Muscle of arm (tissue), 14 donors: ENCODE measurements around the gene PPARG. TPM values are rescaled to one million over a fixed set of nuclear protein-coding genes. Genes with fewer than 3 reads are reported as not detected.
"Not testable (repeated sequence)": the region's sequence is repeated elsewhere in the genome, so short reads cannot be mapped to it uniquely, and the experiment has no call there.

Experiments used
- DNase-seq: peaks from one replicate; pipeline ENCODE4 v3.0.0-alpha.2; 2013
- long read RNA-seq, 11 donors: transcript quantifications; one replicate each; lab custom pipeline, GENCODE V29; 2026
- polyA plus RNA-seq, 12 donors: library from polyadenylated mRNA; unstranded; fragments of 120-200 nt; gene quantifications; one replicate each; pipeline ENCODE4 v1.2.1, GENCODE V29; 2013; ENCODE audit not compliant: insufficient read length in 12 of 12

The PPARG gene
- polyA plus RNA-seq, result 10 to 100 TPM in 3 of 12 donors, 1 to 10 TPM in 8, not detected in 1; 2.6 to 20.3 (median 4.5) TPM
- long read RNA-seq, donor 1, transcript PPARG-207 (7 exons, 1,722 nt), result minor isoform, 5 of 39 reads
- long read RNA-seq, donor 1, transcript PPARG-206 (8 exons, 2,006 nt), result major isoform, 13 of 39 reads
- long read RNA-seq, donor 1, transcript PPARG-202 (8 exons, 1,870 nt), result minor isoform, 6 of 39 reads
- long read RNA-seq, donor 1, partial matches to known transcripts, result 12 of 39 reads
- long read RNA-seq, donor 1, other reads (novel, unspliced or antisense), result 0 of 39 reads
- long read RNA-seq, donor 2, result 0 reads
- long read RNA-seq, donor 3, partial matches to known transcripts, result 0 of 2 reads
- long read RNA-seq, donor 3, other reads (novel, unspliced or antisense), result 0 of 2 reads
- long read RNA-seq, donor 4, result 0 reads
- long read RNA-seq, donor 5, partial matches to known transcripts, result 0 of 2 reads
- long read RNA-seq, donor 5, other reads (novel, unspliced or antisense), result 0 of 2 reads
- long read RNA-seq, donor 6, result 0 reads
- long read RNA-seq, donor 7, result 0 reads
- long read RNA-seq, donor 8, partial matches to known transcripts, result 0 of 1 reads
- long read RNA-seq, donor 8, other reads (novel, unspliced or antisense), result 0 of 1 reads
- long read RNA-seq, donor 9, partial matches to known transcripts, result 0 of 3 reads
- long read RNA-seq, donor 9, other reads (novel, unspliced or antisense), result 0 of 3 reads
- long read RNA-seq, donor 10, result 0 reads
- long read RNA-seq, donor 11, result 0 reads

- DNase-seq, result no peak
Measured at GRCh38 chr3:12288182-12289129, at the start of gene PPARG. PPARG (plus strand) TSS chr3:12289070; CDS start chr3:12379712, 90,642 bp downstream.

- DNase-seq, result no peak
Measured at GRCh38 chr3:12239301-12239700, 49.6 kb upstream of the PPARG start.

DNA sequence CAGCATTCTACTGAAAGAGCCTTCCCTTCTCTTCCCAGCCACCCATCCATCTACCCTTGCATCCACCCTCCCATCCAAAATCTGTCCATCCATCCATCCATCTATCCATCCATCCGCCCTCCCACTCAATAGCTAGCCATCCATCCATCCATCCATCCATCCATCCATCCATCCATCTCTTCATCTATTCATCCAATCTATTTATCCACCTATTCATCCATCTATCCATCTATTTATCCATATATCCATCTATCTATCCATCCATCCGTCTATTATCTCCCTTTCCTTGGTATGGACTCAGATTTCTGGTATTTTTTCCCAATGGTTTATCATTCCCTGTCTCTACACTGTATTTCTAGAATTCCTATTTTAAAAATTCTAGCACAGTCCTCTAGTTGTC lies 46.1 kb upstream of the PPARG start:
- no peak for DNase-seq

- no peak for DNase-seq
Measured at GRCh38 chr3:12246497-12247163, 42.2 kb upstream of the PPARG start.

- DNase-seq, result no peak
Measured at GRCh38 chr3:12247411-12247810, 41.5 kb upstream of the PPARG start.

GRCh38 chr3:12249519-12249918 lies 39.4 kb upstream of the PPARG start:
- DNase-seq, result no peak

GRCh38 chr3:12252889-12253288 lies 36.0 kb upstream of the PPARG start:
- DNase-seq, result no peak

DNA sequence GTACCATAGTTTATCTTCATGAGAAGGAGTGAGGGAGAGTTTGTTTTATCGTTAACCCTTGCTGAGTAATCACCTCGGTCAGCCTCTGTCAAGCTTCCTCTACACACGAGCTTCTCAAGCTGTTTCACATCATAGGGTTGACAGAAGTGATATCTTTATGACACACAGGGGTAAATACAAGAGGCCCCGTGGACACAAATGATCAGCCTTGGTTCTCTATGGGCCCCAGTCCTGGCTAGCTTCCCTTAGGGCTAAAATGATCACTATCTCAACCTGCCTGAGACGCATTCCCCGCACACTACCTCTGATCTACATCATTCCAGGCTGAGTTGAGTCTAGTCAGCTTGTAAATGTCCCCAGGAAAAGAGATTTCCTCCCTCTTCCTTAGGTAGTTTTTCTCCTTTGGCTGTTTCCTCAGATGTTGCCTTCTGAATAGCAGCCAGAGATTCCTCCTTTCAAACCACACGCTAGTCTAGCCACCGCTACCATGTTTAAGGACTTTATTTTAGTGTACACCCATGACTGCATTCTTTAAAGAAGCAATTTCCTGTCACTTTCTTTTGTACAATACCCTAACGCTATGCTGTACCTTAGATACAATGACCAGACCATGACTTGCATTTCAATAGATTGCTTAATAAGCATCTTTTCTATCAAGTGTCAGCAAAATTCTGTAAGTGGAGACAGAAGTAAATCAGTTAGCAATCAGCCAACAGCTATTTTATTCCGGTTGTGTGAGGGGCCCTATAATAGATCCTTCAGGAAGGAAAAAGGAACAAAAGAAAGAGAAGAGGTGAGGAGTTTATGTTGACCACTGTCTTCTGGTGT lies 35.1 kb upstream of the PPARG start:
- no peak for DNase-seq

GRCh38 chr3:12255393-12255792 lies 33.5 kb upstream of the PPARG start:
- no peak for DNase-seq

DNA sequence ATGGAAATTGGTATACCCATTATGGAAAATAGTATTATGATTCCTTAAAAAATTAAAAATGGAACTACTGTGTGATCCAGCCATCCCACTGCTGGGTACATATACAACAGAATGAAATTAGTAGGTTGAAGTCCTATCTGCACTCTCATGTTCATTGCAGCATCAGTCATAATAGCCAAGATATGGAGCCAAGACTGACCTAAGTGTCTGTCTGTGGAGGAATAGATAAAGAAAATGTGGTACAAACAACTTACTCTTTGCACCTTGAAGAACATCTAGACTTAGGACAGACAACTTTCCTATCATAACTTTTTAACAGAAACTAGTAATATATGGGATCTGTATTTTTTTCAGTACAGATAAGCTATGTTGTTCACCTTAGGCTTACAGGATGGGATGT lies 30.0 kb upstream of the PPARG start:
- no peak for DNase-seq

- not testable (repeated sequence) for DNase-seq
Measured at GRCh38 chr3:12262173-12262572, 26.7 kb upstream of the PPARG start.

DNA sequence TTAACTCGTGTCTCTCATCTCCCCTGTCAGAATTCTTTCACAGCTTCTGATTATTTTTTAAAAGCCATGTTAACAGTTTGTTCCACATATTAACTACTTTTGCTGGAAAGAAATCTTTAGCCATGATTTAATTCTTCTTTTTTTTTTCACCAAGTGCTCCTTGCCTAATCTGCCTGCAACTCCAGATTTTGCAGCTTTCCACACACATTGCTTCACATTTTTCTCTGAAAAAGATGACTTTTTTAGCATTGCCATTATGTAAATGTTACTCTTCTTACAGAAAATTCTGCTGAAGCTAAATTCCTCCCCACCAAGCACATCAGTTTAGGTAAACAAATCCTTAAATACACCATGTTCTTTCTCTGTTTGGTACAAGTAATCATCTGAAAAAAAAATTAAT lies 23.4 kb upstream of the PPARG start:
- no peak for DNase-seq

GRCh38 chr3:12266038-12266437 lies 22.8 kb upstream of the PPARG start:
- no peak for DNase-seq

GRCh38 chr3:12267376-12268030 lies 21.4 kb upstream of the PPARG start:
- no peak for DNase-seq

DNA sequence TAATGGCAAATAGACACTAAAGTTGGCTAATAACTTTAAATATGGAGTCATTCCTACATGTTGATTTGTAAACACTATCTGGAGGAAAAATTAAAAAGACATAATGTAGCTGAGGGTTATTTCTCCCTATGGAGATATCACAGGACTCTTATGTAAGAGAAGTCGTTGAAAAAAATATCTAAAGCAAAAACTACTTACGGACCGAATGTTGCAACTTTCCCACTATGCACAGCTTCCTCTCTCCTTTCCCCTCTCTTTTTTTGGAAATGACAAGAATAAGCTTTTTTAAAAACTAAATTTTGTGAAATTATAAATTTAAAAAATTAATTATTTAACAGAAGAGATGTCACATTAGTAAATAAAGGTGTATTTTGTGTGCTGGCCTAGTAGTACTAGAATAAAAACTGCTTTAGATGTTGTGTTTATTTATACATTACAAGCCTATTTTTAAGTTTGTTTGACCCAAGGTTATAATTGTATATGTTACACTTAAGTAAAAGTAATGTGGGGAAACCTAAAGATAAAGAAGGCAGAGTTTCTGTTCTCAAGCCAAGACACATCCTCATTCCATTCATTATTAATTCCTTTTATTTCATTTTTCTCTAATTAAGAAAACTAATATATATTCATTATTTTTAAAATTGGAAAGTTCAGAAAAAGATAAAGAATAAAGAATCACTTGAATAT lies 20.7 kb upstream of the PPARG start:
- no peak for DNase-seq

DNA sequence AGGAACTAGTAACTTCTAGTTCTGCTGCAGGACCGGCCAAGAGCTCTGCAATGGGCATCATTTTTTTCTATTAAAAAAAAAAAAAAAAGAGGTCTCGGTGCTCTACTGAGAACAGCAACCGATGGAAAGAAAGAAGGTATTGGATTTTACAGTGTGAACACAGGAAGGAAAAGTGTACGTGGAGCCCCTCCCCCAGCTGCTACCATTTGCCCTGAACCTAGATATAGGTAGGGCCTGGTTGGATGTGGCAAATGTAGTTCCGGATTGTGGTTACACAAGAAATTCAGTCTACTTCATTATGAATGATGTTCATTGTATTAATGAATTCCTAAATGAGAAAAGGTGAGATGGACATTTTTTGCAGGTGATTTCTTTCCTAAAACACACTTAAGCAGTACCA lies 17.9 kb upstream of the PPARG start:
- DNase-seq, result no peak

DNA sequence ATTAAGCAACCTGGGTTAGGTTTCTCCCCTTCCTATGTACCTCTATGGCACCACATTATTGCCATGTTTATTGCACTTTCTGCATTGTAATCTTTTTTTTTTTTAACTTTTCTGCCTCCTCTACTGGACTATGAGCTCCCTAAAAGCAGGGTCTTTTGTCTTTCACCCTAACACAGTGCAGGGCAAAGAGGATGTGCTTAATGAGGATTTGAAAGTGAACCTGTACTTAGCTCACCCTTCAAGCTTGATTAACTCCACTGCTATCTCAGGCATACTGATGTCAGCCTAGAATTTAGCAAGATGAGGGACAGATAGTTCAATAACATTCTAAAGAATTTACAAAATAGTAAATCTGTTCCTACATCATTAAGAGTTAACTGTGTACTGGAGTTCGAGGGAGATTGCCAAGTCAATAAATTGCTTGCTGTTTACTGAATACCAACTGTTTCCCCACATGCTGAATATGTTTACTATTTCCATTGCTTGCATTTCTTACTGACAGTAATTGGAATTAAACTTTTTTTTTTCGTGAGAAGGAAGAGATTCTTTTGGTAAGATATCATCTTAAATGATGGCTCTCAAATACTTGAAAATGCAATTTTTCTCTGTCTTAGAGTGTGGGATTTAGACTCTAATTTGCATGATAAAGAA lies 15.7 kb upstream of the PPARG start:
- DNase-seq, result no peak

- DNase-seq, result no peak
Measured at GRCh38 chr3:12275974-12276650, 12.8 kb upstream of the PPARG start.
